K562 (cell line): ENCODE results near the gene OLFML2B. TPM values are rescaled to one million over a fixed set of nuclear protein-coding genes. Genes with fewer than 3 reads are reported as not detected.

Experiments
- CTCFL ChIP-seq: IDR thresholded peaks from 2 replicates; pipeline ENCODE4 v1.6.1; 2011; ENCODE audit warnings: borderline replicate concordance, low read depth, mild to moderate bottlenecking, moderate library complexity, low read length; ENCODE audit not compliant: insufficient read depth, poor library complexity, severe bottlenecking
- ILF3 ChIP-seq: fragments of 450-650 bp; IDR thresholded peaks from 2 replicates; pipeline ENCODE4 v1.6.1; 2018; ENCODE audit warnings: antibody characterized with exemption, mild to moderate bottlenecking, moderate library complexity, borderline replicate concordance
- ZBTB12 ChIP-seq: fragments of 250-450 bp; sonication (Bioruptor Pico); IDR thresholded peaks from 2 replicates; pipeline ENCODE4 v1.4.0; 2020
- ZNF639 ChIP-seq, 2 experiments: fragments of 200-800 bp in 1 of 2; sonication (Bioruptor generic) in 1 of 2; sonication (generic) in 1 of 2; formaldehyde crosslinking in 1 of 2; IDR thresholded peaks in 1 of 2; conservative IDR thresholded peaks in 1 of 2; 2 replicates each; pipeline versions ENCODE4 v1.5.0 to v1.6.1; 2016 to 2020; ENCODE audit warnings: missing compliant biosample characterization in 1 of 2, missing genetic modification characterization in 1 of 2, missing genetic modification reagents in 1 of 2
- polyA plus RNA-seq, 8 experiments: library from polyadenylated mRNA; depleted of rRNA in 4 of 8; stranded (reverse) in 5 of 8; unstranded in 3 of 8; fragments of >200 nt; fragmentation: Nextera tagmentation in 2 of 8; fragmentation: Illumina TruSeq in 1 of 8; extraction: Ambion mirVana in 2 of 8; extraction: Trizol in 1 of 8; gene quantifications; 2 replicates each; pipeline versions ENCODE4 v1.2.1 to v1.2.3, GENCODE V29; 2011 to 2014; ENCODE audit warnings: inconsistent platforms in 1 of 8, missing spikeins in 1 of 8
- total RNA-seq, 7 experiments: library from RNA; depleted of rRNA in 6 of 7; stranded (reverse); fragments of >200 nt in 6 of 7; fragmentation: Illumina TruSeq in 2 of 7; extraction: Trizol in 2 of 7; gene quantifications; 2 replicates each; pipeline versions ENCODE4 v1.2.1 to v1.2.3, GENCODE V29; 2011 to 2021; ENCODE audit warnings: low replicate concordance in 1 of 7

OLFML2B gene
- total and polyA plus RNA-seq, 9 of the 15 experiments (the other 6 are each of a cell fraction or from before 2014, with no cell fraction given) = not detected

GRCh38 chr1:161981126-161981525 is 42.5 kb downstream of the OLFML2B start (continued):
- TF ChIP-seq ZBTB12 = no peak
- no peak for TF ChIP-seq ZNF639 (CRISPR knock-in tag; conservative IDR thresholded peaks at IDR 0.05 in 1 of 2, IDR thresholded peaks at IDR 0.05 in 1 of 2)
- TF ChIP-seq CTCFL = no peak
- no peak for TF ChIP-seq ILF3
